GM18909 (cell line): ENCODE results near the gene SDK1.
"Not testable (repeated sequence)": the region's sequence is repeated elsewhere in the genome, so short reads cannot be mapped to it uniquely, and the experiment has no call there.

ENCODE experiments used
- ATAC-seq: cut with Tn5 transposase; IDR thresholded peaks from one replicate; pipeline ENCODE4 v1.9.1; 2021; ENCODE audit warnings: mild to moderate bottlenecking; ENCODE audit not compliant: unreplicated experiment, poor library complexity

The SDK1 gene

GRCh38 chr7:4282434-4283223 is 981.6 kb downstream of the SDK1 start:
- ATAC-seq, result no peak

GRCh38 chr7:4286351-4286750 is 985.3 kb downstream of the SDK1 start:
- ATAC-seq, result no peak

- no peak for ATAC-seq
Observed at GRCh38 chr7:4288791-4289394, 987.8 kb downstream of the SDK1 start.

GRCh38 chr7:4297165-4297917 is 996.3 kb downstream of the SDK1 start:
- no peak for ATAC-seq

GRCh38 chr7:4297918-4298219 is 996.8 kb downstream of the SDK1 start:
- no peak for ATAC-seq

- no peak for ATAC-seq
Observed at GRCh38 chr7:4299431-4299830, 998.4 kb downstream of the SDK1 start.

- no peak for ATAC-seq
Observed at GRCh38 chr7:4302203-4302905, 1001.3 kb downstream of the SDK1 start.

- no peak for ATAC-seq
Observed at GRCh38 chr7:4307316-4308204, 1006.5 kb downstream of the SDK1 start.

- ATAC-seq, result no peak
Observed at GRCh38 chr7:4308205-4308590, 1007.1 kb downstream of the SDK1 start.

GRCh38 chr7:4313911-4314310 is 1012.9 kb downstream of the SDK1 start:
- ATAC-seq, result not testable (repeated sequence)

GRCh38 chr7:4314316-4314715 is 1013.3 kb downstream of the SDK1 start:
- ATAC-seq, result not testable (repeated sequence)
